GM18511 (cell line): ENCODE measurements around the gene ARRDC5.
"Not testable (repeated sequence)": the region's sequence is repeated elsewhere in the genome, so short reads cannot be mapped to it uniquely, and the experiment has no call there.

Experiments
- ATAC-seq: cut with Tn5 transposase; IDR thresholded peaks from one replicate; pipeline ENCODE4 v1.9.1; 2021; ENCODE audit warnings: mild to moderate bottlenecking, moderate library complexity; ENCODE audit not compliant: unreplicated experiment

ARRDC5 gene

DNA sequence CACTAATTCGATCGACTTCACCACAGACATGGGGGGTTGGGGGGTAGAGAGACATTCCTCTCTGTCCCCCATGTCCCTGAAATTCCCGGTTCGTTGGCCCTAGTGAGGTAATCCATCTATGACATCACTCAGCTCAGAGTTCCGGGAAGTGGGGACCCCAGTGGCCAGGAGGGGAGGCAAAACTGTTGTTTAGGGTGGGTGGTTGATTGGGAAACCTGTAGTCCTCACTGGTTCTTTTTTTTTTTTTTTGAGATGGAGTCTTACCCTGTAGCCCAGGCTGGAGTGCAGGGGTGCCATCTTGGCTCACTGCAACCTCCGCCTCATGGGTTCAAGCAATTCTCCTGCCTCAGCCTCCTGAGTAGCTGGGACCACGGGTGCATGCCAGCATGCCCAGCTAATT is at the start of gene ARRDC5:
Gene ARRDC5 (minus strand): TSS at position 101 of the 400 bp plus-strand sequence. CDS start 71 bp downstream, at position 30.
- ATAC-seq = no peak

DNA sequence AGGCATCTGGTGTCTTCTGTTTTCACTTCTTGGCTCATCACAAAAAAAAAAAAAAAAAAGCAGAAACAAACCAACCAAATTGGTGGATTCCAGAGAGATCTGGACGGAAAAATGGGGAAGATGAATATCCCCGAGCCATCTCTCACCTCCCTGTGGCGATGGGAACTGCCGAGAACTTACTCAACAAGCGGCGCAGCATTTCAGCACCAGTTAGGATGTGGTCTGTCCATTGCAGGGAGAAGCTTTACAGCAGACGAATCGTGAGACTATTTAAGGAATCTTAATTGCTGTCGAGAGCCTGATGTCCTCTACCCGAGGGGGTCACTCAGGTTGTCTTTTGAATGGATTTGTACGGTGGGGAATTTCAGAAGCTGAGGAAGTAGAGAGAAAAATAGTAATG is 49.0 kb upstream of the ARRDC5 start:
- no peak for ATAC-seq

DNA sequence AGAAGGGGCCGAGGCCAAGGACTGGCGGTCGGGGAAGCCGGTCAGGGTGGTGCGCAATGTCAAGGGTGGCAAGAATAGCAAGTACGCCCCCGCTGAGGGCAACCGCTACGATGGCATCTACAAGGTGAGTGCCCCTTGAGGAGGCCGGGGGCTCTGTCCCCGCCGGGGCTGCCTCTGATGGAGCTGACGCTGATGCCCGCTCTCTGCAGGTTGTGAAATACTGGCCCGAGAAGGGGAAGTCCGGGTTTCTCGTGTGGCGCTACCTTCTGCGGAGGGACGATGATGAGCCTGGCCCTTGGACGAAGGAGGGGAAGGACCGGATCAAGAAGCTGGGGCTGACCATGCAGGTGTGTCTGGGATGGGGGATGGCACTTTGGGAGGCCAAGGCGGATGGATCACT is 48.0 kb upstream of the ARRDC5 start:
- ATAC-seq = not testable (repeated sequence)

DNA sequence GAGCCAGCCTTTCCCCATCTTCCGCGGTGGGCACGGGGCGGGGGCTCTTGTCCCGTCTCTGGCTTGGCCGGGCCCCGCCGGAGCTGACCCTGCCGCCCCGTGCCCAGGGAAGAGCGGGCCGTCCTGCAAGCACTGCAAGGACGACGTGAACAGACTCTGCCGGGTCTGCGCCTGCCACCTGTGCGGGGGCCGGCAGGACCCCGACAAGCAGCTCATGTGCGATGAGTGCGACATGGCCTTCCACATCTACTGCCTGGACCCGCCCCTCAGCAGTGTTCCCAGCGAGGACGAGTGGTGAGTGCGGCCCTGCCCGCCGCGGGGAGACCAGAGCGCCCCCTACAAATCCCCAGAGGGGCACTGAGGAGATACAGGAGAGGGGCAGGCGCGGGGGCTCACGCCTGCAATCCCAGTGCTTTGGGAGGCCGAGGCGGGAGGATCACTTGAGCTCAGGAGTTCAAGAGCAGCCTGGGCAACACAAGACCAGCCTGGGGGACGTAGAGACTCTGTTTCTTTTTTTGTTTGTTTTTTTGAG is 39.0 kb upstream of the ARRDC5 start:
- not testable (repeated sequence) for ATAC-seq

DNA sequence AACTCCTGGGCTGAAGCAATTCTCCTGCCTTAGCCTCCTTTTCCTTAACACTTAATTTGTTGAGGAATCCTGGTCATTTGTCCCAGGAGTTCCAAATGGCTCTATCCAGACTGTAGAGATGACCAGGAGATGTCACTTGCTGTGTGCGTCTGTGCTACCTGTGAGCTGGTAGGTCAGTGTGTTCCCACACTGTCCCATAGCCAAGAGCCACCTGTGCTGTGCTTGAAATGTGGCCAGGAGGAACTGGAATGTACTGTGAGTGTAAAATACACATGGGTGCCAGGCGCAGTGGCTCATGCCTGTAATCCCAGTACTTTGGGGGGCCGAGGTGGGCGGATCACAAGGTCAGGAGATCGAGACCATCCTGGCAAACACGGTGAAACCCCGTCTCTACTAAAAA is 36.8 kb upstream of the ARRDC5 start:
- no peak for ATAC-seq

DNA sequence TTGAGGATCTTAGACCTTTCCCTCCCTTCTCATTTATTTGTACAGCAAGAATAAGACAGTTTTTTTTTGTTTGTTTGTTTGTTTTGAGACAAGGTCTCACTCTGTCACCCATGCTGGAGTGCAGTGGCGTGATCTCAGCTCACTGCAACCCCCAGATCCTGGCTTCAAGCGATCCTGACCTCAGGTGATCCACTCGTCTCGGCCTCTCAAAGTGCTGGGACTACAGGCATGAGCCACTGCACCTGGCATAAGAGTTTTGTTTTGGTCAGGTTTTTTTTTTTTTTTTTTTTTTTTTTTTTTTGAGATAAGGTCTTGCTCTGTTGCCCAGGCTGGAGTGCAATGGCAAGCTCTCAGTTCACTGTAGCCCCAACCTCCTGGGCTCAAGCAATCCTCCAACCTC is 35.8 kb upstream of the ARRDC5 start:
- ATAC-seq = not testable (repeated sequence)

DNA sequence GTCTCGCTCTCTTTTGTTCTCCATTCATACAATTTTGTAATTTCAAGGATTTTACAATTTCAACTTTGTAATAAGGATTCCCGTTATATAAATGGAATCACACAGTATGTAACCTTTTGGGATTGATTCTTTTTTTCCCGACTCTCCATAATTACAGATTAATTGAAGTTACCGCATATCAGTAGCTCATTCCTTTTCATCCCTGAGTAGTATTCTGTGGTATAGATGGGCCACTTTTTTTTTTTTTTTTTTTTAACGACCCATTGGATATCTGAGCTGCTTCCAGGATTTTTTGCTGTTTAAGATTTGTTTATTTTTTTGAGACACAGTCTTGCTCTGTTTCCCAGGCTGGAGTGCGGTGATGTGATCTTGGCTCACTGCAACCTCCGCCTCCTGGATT is 34.4 kb upstream of the ARRDC5 start:
- ATAC-seq = no peak

DNA sequence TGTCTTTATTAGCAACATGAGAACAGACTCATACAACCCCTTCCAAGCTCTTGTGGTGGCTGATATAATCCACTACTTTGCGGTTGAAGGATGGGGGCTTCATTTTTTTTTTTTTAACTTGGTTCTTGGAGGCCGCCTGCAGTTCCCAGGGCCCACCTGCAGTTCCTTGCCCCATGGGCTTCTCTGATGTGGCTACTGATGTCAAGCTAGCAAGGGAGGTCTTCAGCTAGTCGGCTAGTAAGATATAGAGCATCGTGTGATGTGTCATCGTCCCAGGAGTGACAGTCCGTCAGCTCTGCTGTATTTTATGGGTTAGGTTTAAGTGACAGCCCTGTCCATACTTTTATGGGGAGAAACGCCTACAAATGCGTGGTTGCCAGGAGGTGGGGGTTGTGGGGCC is 32.7 kb upstream of the ARRDC5 start:
- ATAC-seq = no peak

DNA sequence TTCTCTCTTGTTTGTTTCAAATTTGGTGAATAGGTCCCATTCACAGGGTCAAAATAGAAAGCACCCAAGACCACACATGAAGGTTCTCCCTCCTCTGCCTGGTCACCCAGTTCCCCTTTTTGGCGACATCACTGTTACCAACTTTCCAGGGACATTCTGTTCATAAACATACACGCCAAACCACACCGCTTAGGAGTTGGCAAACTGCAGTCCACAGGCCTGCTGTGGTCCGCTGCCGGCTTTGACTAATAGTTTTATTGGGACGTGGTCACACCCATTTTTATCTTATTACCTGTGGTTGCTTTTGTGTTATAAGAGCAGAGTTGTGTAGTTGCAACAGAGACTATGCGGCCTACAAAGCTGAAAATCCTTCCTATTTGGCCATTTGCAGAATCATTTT is 30.8 kb upstream of the ARRDC5 start:
- ATAC-seq = no peak

DNA sequence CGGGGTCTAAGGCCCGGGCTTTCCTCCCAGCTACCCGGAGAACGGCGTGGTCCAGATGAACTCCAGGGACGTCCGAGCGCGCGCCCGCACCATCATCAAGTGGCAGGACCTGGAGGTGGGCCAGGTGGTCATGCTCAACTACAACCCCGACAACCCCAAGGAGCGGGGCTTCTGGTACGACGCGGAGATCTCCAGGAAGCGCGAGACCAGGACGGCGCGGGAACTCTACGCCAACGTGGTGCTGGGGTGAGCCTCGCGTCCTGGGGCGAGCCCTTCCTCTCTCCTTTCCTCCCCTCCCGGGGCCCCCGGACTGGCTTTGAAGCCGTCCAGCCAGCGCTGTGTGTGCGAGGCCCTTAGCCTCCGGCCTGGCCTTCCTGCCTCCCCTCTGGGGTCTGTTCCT is 30.0 kb upstream of the ARRDC5 start:
- no peak for ATAC-seq

DNA sequence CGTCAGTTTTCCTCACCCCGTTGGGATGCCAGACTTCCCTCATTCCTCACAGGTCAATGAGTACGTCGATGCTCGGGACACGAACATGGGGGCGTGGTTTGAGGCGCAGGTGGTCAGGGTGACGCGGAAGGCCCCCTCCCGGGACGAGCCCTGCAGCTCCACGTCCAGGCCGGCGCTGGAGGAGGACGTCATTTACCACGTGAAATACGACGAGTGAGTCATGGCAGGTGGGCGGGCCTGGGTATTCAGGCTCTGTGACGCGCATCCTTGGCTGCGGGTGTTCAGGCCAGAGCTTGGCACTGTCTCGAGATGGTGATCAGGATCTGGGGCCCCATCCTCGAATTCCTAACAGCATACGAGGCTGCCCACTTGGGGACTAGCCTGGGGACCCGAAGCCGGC is 28.0 kb upstream of the ARRDC5 start:
- ATAC-seq = no peak

DNA sequence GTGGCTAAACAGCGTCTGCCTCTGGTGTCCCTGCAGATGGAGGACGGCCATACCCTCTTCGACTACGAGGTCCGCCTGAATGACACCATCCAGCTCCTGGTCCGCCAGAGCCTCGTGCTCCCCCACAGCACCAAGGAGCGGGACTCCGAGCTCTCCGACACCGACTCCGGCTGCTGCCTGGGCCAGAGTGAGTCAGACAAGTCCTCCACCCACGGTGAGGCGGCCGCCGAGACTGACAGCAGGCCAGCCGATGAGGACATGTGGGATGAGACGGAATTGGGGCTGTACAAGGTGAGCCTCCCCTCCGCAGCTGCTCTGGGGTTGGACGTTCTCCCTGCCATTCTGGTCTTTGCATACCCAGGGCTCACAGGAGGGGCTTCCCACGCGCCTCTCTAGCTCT is 26.5 kb upstream of the ARRDC5 start:
- no peak for ATAC-seq

DNA sequence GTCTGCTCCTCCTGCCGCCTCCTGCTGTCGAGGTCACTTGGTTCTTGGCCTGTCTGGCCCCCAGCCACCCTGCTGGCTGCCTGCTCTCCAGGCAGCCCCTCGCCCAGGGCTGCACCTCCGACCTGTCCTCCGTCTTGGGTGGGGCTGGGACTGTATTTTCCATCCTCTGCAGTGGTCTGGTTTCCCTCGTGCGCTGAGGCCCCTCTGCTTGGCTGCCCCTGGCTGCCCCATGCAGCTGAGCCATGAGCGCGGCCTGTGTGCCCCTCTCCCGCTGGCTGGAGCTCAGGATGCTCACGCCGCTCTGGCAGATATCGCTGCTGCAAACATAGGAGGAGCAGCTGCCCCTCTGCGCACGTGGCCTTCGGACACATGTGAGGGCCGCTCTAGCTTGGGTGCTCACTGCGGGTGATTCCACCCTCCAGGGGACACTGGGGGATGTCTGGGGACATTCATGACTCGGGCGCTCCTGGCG is 20.6 kb upstream of the ARRDC5 start:
- no peak for ATAC-seq

DNA sequence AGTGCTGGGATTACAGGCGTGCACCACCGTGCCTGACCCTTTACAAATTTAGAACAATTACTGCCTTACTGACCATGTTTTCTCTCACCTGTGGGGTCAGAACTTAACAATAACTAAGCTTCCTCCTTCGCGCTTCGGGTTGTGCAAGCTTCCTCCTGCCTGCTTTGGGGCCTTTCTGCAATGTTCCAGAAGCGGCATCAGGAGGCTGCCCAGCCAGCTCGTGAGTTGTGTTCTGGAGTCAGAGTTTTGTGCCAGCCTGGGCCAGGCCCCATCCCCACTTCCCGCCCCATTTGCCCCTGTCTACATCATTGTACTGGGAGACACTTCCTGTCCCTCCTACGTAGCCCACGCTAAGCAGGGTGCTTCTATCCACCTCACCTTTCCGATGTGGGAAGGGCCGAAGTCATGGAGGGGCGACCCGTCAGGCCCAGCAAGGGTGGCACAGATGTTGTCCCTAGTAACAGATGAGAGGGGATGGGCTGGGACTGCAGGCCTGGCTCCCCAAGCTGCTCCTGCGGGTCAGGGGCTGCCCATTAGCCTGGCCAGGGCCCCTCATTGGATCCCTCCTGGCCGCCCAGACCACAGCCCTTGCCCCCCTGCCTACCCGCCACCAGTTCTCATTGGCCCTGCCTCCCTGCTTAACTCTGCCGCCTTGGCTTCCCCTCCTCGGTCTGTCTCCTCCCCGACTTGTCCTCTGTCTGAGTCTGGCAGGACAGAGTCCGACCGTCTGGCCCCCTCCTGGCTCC is 20.0 kb upstream of the ARRDC5 start:
- ATAC-seq = no peak

DNA sequence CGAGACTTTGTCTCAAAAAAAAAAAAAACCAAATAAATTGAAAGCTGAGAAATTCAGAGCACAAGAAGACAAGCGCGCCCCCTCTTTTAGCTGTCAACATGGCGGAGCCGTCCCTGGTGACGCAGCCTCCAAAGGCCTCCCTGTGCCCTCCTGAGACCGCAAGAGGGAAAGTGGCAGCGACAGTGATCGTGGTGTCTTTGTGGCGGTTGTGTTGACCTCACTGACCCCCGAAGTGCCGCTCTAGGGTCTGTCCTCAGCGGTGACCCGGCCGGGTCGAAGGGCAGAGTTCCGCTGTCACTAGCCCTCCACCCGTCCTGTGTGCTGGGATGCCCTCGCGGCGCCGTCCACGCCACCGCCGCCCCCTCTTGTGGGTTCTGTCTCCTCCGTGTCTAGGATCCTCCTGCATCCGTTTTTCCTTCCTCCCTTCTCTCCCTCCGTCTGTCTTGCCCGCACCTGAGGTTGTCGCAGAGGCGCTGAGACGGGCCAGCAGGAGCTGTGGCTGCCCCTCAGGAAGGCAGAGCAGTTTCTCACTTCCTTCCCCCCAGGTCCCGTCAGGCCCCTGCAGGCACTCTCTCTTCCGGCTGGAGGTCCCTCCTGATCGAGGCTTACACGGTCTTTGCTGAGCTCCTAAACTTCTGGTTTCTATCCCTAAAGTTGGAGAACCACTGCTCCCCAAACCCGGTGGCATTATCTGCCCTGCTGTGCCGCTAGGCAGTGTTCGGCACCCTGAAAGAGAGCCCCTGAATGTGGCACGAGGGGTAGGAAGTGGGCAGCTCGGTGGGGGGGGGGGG is 13.8 kb upstream of the ARRDC5 start:
- ATAC-seq = no peak

DNA sequence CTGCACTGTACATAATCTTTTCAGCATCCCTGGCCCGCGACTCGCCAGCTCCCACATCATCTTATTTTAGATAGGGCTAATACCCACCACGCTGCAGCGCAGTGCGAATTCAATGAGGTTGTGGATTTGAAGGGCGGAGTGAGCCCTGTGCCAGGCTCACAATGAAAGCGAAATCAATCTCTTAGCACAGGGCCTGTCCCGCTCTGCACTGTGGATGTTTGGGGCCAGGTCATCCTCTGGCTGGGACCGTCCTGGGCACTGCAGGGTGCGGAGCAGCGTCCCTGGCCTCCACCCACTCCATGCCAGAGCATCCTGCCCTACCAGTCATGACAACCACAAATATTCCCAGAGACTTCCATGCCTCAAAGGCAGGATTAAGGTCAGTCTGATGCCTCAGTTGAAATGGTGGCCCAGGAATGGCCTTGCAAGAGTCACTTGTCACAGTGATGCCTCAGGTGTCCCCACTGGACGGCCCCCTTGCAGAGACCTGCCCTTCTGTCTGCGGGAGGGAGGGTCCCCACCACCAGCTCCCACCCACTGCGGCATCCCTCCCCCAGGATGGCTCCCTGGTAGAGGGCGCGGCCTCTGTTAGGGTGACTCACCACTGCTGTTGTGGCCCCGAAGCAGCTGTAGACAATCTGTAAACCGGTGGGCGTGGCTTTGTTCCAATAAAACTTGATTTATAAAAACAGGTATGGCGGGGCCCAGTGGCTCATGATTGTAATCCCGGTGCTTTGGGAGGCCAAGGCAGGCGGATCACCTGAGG is 12.2 kb upstream of the ARRDC5 start:
- ATAC-seq = no peak

DNA sequence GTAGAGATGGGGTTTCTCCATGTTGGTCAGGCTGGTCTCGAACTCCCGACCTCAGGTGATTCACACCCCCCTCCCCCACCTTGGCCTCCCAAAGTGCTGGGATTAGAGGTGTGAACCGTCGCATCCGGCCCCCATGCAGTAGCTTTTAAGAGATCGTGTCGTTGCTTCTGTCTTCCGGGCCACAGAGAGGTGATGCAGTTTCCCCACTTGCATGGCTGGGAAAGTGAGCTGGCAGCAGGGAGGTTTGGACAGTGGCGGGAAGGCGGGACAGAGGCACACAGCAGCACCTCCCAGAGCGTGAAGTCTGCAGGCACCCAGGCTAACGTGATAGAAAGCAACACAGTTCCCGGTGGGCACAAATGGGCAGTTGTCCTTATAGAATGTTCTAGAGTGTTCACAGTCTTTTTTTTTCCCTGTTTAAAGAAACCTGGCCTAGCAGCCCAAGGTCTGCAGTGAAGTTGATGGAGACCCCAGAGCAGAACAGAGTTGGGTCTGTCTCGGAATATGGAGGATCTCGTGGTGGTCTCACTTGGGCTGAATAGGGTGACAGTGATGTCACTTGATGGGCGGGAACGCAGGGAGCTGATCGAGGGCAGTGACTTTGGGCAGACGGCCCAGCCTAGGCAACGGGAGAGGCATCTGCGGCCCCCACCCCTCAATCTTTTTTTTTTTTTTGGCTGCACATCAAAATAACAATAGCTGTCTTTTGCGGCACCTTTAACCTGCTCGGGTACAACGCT is 11.5 kb upstream of the ARRDC5 start:
- no peak for ATAC-seq

DNA sequence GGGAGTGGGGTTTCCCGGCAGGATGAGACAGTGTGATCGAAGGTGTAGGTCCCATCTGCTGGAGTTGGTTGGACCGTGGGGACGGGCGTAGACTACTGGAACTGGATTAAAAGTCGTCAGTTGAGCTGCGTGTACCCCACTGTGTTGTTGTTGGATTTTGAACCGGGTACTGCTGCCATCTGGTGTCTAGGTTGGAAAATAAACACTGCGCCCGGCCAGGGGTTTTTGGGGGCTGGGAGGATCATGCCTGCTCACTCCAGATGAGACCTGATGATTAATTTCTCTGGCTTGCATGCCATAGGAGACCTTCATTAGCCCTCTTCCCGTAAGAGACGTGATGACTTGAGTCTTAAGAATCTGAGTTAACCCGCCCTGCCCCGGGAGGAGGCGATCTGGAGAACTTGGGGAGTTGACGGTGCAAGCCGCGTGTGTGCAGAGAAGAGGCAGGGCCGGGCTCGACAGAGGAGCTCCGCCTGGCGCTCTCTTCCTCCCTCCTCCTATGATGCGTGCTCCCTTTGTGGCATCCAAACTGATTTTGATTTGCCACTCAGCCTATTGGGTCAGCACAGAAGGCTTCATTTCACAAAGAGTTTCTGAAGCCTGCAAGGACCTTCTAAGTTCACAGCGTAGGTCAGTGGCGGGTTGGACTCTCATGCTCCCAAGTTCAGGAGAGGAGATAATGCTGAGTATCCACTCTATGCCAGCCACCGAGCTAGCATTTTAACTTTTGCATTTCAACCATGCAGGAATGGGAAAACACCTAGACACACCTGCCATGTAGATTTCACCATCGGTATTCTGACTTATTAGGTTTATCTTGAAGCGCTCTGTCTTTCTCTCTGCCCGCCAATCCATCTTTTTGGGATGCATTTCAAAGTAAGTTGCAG is 9.3 kb upstream of the ARRDC5 start:
- ATAC-seq = no peak

DNA sequence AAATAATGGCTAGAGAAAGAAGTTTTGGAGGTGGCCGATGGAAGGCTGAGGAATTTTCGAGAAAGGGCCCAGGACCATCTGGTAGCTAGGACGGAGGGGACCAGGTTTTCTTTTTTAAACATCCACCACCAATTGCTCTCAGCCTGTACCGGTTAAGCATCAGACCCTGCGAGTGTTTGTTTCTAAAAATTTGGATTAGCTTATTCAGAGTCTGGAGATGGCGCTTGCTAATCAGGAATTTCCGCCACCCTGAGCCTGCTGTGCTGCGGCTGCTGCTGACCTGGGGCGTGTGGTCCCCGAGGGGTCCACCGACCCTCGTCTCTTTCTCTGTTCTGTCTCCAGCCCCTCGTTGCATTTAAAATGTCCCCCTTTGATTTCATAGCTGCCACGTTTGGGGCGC is 8.6 kb upstream of the ARRDC5 start:
- no peak for ATAC-seq
